Stimulated activated CD4-positive, alpha-beta T cell treated with anti-CD3 and anti-CD28 coated beads, Interleukin-15, amount 100 ng/mL, for 48 hours (primary cell): ENCODE data around the gene BORA.
"Not testable (repeated sequence)": the region's sequence is repeated elsewhere in the genome, so short reads cannot be mapped to it uniquely, and the experiment has no call there.

Source experiments
- DNase-seq, 2 donors: peaks; one replicate each; pipeline ENCODE4 v3.0.0-alpha.2; 2020; ENCODE audit warnings: low read depth in 2 of 2

Gene BORA

DNA sequence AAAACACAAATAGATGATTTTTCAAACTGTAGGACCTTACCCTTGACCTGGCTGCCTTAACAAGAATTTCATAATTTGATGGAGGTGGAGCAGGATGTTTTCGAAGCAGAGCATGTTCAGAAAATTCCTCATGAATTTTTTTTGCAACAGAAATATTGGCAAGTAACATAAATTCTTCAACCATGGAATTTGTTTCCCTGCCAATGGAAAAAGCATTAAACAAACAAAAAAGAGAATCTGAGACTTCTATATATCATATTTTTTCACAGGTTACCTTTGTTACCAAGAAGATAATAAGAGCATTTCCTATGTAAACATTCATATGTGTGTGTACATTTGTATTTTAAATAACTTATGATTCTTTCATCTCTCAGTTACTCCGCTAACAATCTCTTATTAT is 35.7 kb downstream of the BORA start:
- no peak for DNase-seq

DNA sequence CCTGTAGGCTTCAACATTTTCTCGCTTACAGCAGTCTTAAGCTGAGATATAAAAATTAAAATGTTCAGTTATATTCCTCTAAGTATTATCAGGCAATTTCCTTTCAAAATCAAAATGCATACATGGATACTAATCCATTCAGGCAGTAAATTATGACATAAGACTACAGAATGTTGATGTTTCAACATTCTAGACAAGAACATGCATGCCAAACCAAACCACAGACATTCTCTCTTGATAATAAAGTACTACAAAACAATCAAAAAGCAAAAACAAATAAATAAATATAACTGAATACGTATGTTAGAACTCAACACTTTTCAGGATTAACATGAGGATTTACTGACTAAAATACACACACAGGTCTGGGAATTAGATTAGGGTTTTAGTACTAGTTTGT is 46.3 kb downstream of the BORA start:
- no peak for DNase-seq

DNA sequence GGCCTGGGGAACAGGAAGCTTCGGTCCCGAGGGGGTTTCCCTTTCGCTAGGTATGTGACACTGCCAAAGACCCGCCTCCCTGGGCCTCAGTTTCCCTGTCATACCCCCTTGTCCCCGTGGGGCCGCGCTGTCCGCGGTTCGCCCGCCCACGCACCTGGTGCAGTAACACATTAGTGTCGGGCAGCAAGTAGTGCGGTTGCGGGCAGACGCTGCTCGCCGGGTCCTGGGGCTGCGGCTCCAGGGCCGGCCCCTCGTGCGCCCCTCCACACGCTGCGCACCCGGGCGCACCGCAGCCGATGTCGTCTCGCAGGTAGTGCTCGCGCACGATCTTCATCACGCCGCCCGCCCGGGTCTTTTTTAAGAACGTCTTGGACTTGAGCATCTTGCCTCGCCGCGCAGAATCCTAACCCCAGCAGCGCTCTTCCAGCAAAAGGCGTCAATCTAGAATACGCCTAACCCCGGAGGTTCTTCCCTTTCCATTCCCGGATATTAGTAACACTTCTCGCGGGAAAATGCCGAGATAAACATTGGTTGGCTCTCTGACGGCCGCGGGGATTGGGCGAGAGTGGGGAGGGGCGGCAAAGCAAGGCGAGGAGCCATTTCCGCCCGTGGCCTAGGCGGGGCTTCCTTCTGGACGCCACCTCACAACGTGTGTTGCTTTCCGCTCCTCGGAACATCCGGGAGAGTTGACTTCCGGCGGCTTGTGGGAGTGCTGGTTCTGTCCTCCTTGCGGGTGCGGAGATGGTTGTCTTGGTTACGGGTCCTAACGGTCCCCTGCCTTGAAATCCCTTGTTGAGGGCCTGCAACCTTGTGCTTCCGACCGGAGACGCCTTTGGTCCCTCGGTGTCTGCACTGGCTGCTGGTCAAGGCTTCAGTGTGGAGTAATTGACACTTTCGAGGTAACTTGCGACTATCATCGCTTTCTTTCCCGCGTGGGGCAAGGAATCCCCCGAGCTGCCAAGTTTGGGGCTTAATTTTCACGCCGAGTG is 54.0 kb downstream of the BORA start, which contains the start of the genes DIS3 and PIBF1:
Gene DIS3 (minus strand): TSS at position 450 of the 989 bp plus-strand sequence. CDS start 68 bp downstream, at position 382.
Gene PIBF1 (plus strand): TSS at position 683 of the 989 bp plus-strand sequence. CDS start 1,337 bp downstream, outside the sequence.
- peak; percentile 96 for DNase-seq

DNA sequence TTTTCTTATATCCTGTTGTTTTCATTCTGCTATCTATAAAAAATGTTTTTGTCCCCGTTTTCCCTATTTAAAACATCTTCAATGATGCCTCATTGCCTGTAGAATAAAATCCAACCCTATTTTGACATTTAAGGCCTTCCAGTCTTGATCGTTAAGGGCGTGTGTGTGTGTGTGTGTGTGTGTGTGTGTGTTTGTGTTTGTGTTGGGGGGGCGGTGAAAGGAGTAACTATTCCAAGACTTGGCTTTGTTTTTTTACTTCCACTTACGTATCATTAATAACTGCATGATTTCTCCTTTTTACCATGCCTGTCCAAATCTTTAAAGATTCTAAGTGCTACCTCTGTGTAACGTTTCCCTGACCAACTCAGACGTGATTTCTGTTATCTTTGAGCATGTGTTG is 55.0 kb downstream of the BORA start:
- no peak for DNase-seq

DNA sequence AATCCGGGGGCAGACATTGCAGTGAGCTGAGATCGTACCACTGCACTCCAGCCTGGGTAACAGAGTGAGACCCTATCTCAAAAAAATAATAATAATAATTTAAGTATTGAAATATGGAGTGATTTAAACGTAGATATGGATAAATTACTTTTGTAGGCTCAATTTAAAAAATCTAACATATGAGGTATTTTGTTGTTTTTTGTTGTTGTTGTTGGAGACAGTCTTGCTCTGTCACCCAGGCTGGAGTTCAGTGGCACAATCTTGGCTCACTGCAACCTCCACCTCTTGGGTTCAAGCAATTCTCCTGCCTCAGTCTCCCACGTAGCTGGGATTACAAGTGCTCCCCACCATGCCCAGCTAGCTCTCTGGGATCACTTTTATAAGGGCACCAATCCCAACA is 57.0 kb downstream of the BORA start:
- DNase-seq = not testable (repeated sequence)

DNA sequence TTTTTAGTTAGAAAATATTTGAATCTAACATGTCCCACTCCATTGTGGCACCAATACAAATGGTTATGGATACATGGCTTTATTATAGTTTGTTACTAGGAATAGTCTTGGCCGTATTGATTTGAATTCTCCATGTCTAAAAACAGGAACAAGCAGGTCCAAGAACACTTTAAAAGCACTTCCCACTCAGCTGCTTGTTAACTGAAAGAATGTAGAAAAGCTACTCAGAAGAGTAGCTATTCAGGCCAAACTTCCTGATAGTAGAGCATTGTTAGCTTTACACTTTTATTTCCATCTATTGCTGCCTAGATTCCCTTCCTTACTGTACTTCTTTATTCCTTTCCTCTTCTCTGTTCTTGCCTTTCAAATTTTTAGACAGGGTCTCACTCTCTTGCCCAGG is 61.1 kb downstream of the BORA start:
- no peak for DNase-seq

DNA sequence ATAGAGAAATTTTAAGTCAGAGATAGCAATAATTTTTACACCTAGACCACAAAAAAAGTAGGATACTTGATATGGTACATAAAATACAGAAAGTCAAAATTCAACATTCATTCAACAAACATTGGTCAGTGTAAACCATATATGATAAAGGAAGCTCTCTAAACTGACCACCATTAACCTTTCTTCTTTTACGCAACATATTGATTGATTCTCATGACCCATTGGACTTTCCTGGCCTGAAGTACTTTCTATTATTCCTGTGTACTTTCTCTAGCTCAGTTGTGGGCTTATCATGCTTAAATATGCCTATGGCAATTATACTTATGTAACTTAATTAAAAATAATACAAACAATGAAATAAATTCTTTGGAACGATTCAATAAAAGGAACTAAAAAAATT is 64.9 kb downstream of the BORA start:
- DNase-seq = no peak

DNA sequence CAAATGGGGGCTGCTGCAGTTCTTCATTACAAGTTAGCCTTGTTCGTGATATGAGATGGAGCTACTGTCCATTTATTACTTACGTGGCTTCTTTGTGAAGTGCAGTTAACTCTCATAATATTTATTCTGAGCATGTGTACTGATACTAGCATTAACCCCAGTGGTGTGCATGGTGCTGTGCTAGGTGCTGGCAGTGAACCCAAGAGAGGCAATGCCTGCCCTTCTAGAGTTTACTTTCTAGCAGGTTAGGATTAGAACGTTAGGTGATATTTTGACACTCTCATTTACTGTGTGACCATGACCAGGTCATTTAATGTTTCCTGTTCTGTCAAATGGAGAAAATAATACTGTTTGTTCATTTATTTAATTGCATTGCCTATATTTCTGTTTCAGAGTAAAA is 71.1 kb downstream of the BORA start:
- DNase-seq = no peak

DNA sequence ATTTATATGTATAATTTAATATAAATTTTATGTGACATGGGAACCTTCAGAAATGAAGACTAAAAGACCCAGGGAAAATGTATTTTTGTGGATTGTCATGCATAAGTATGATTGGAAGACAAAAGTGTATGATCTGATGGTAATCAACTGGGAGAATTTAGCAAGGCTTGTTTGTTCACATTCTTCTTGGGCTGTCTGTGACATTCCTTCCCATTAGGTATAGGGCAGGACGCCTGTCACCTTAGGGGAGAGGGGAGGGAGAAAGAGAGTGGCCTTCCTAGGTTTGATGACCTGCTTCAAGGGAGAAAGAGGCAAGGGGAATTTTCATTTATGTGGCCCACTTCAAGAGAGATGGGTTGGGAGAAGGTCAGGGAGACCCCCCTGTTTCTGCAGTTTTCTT is 76.6 kb downstream of the BORA start:
- DNase-seq = no peak
